Epidermal melanocyte (primary cell): Measurements from ENCODE around the gene NEDD9.

Experiments
- DNase-seq: peaks from one replicate; pipeline ENCODE4 v3.0.0; 2011; ENCODE audit warnings: low spot score; ENCODE audit not compliant: insufficient read length

The NEDD9 gene

DNA sequence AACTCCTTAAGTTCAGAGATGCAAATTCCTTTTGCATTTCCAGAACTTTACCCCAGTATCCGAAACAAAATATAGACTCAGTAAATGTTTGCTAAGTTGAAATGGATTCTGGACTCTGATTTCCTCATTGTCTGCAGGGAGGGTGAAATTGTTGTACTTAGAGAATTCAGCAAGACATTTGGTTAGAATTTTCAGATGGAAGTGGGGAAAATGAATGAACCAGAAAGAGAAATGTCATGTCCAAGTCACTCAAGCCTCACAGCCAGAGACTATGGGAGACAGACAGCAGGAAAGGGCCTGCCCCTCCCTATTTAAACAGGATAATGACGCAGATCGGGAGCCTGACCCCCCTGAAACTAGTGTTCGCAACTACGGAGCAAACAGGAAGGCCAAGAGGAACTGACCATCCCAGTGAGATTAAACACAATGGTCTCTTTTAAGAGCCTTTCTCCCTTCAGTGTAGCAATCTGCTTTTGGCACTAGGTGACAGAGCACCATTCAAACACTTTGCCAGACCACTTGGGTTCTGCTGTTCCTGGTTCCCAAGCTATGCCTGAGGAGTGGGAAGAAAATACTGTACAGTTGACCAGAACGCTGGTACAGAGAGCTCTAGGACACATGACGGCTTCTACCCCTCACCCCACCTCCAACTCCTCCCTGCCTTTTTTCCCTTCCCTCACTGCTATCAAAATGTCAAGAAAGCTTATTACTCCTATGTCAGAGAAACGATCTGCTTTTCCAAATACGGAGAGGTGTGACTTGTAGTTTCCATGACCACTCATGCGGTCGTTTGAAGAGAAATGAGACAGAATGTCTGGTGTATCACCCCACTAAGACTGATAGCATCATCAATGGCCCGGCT is 13.7 kb downstream of the NEDD9 start:
- DNase-seq, result peak; percentile 65

DNA sequence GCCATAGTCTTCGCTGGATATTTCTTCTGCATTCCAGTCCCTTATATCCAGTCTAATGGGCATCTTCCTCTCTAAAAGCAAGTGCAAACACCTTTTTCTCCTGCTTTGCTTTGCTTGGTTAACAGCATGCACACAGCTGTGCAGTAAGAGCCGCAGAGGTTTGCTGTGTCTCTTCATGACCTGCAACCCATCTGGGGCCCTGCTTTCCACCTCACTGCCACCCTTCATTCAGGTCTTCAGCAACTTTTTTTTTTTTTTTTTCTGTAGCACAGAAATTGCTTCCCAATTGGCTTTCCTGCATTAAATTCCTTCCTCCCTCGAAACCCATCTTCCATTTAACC is 14.4 kb downstream of the NEDD9 start:
- no peak for DNase-seq

DNA sequence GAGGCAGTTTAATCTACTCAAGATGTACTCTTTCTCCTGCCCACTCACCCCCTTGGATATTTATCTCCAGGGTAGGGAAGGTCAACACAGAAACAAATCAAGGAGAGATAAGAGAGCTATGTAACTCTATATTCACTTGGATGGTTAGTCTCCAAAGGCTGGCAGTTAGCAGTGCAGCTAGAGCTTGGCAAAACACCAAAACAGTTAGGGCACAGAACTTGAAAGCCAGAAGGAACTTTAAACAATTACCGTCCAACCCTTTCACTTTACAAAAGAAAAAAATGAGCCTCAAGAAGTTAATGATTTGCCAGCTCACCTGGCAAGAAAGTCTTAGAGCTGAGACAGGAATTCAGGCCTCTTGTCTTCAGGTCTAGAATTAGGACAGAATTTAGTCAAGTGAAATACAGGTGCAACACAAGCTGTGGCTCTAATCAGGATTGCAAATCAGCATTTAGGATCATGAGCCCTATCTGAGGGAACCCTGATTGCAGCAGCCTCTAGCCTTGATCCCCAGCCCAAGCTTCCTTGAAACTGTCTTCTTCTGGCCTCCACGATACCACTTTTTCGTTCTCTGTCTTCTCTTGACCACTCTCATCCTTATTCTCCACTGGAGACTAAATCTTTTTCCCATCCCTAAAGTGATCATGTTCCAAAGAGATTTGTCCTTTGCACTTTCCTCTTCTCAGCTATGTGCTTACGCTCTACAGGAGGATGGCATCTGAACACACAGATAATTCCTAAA is 14.9 kb downstream of the NEDD9 start:
- DNase-seq, result no peak

DNA sequence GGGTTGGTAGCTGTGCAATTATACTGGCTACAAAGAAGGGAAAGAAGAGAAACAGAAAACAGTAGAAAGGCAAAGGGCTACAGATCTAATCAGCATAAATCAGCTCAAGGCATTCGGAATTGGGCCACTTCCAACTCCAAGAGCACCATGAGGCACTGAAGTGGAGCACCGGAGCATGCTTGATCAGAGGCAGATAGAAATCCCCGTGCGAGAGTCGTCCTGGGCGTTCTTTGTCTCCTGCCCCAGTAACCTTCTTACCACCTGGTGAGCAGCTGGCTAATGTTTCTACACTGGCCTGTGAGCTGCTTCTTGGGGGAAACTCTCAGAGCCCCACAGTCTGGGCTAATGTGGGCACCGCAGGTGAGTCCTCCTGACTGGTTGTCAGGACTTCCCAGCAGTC is 16.7 kb downstream of the NEDD9 start:
- no peak for DNase-seq

DNA sequence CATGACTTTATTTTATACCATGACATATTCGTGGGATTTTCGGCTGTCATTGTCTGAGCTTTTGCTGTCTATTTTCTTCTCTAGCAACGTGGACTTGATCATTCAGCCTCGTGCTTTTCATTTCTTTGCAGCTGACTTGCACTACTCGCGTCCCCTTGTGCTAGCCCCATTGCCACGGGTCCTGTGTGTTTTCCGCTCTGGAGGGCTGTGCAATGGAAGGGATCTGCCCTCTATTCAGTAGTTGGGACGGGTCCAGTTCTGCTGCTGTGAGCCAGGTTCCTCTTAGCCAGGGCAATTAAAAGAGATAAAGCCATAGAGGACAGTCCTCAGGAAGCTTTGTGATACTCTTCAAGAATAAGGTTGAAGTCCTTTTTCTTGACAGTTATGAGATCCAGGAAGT is 17.6 kb downstream of the NEDD9 start:
- DNase-seq, result no peak

DNA sequence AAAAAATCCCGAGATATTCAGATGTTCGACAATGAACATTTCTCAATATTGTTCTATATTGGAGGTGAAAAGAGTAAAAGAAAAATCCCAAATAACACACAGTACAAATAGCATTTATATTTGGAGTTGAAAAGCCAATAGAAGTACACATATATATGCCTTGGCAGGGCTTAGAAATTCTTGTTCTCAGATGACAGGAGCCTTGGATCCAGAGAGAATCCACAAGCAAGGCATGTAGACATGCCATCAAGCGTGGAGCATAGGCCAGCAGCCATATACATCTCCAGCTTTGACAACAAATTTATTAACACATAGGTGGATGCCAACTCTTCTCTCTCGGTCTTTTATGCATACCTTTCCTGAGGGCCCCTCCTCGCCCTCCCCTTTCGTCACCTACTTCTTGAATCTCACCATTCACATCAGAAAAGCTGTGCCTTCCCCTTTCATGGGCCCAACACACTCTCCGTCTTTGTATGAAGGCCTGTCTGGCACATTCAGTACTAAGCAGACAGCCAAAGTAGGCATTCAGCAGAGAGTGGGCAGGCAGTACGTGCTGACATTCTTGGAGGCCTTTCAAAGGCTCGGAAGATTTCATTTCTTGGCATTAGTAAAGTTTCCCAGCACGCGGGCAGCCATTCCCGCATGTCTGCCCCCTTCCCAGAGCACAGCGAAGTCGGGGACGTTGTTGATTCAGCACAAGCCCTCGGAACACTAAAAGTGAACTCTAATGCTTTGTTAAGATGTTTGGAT is 18.2 kb downstream of the NEDD9 start:
- no peak for DNase-seq

DNA sequence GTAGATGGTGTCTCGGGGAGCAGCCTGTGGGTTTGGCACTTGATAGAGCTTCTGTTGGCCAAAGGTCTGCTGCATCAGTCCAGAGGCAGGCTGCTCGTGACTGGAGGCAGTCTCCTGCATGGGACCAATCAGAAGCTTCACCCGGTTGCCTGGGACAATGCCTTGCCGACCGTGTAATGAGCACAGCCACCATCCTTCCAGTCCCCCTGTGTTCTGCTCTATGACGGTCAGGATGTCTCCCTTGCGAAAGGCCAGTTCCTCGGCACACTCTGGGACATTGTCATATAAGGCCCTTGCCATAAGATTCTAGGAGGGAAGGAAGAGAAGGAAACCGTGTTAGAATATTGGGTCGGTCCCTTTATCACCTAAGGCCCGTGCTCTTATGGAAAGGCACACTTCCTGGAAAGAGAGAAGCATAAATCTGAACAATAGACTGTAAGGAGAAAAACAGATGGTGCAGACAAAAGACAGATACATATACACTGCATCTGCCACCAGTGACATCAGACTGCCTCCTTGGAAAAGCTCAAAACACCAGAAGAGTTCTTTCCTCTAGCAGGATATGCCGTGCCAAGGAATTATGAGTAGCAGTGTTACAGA is 18.9 kb downstream of the NEDD9 start:
- DNase-seq, result no peak

DNA sequence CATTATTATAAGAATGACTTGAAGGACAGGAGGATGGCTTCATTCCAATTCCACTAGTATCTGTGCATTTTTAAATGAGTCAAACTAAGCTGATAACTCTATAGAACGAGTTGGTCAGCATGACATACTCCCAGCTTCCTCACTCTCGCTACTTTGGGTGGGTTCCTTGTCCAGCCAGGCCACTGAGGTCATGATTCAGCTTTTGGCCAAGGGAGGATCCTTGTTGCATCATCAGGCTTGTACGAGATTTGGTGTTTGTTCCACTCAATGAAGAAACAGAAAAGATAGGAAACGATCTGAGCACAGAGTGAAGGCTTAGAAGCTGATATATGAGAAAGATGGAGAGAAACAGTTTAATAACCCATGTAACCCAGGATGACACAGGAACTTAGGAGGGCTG is 19.8 kb downstream of the NEDD9 start:
- DNase-seq, result no peak

DNA sequence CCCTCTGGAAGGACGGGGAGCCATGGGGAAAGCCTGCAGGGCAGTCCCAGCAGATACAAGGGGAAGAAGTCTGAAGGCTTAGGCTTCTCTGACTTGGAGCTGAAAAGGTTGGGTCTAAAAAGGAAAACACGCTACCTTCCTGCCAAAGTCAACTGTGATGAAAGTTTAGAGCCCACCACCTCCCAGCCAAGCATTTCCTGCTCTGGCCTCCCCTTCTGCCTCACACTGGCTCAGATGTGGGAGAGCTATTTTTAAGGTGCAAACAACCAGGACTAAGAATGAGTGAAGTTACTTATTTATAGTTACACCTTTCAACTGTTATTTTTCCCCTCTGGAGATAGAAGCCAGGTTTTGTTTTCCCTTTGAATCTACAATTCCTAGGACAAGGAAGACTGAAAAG is 21.2 kb downstream of the NEDD9 start:
- DNase-seq, result no peak

DNA sequence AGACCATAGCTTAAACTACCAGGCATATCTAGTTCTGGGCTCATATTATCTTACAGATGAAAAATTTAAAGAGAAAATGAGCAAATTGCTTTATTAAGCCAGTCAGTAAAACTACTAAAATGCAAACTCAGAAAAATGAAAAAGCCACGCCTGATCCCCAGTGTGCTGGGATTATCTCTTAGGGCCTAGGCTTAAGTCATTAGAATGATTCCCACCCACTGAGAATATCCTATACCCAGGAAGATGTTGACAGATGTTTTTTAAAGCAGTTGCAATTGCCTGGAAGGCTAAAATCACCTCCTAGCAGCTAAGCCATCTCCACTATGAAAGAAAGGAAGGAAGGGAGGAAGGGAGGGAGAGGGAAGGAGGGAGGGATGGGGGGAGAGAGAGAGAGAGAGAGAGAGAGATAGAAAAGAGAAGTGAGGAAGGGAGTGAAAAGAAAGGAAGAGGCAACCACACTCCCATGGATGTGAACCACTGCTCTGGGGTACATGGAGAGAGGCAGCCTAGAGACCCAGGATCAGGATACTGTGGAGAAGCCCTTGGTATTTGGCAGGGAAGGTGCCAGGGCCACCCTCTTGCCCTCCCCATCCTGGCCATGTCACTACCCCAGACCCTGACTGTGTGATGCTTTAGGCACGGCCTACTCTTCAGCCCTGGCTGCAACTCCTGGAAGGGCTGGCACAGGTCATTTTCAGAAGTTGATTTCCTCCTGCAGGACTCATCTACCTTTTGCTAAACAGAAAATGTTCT is 21.9 kb downstream of the NEDD9 start:
- DNase-seq, result no peak

DNA sequence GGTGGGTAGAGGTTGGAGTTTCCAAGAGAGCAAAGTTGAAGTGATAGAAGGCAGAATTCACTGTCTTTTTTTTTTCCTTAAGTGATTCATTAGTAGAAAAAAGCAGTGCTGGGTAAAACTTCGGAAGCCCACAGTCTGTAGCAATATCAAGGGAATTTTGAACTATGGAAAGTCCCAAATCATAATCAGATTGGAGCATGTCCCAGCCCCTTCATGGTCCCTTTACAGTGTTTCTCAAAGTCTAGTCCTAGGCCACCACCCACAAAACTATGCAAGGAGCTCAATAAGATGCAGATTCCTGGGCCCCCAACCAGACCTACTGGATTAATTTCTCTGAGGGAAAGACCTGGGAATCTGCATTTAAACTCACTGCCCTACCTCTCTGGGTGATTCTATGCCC is 22.6 kb downstream of the NEDD9 start:
- no peak for DNase-seq

DNA sequence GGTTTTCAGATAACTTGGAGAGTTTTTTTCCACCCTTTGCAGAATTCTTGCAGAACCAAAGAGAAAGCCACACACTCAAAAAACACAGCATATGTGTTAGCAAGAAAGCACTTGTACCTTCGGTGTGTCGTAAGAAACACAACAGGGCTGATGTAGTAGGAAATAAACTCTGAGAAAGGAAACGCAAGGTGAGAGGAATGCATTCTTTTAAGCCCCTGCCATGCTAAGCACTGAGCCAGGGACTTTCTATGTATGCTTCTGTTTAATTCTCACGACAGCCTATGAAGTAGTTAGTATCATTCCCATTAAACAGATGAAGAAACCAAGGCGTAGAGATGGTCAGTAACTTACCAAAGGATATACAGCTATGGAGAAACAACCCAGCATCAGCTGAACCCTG is 23.1 kb downstream of the NEDD9 start:
- no peak for DNase-seq

DNA sequence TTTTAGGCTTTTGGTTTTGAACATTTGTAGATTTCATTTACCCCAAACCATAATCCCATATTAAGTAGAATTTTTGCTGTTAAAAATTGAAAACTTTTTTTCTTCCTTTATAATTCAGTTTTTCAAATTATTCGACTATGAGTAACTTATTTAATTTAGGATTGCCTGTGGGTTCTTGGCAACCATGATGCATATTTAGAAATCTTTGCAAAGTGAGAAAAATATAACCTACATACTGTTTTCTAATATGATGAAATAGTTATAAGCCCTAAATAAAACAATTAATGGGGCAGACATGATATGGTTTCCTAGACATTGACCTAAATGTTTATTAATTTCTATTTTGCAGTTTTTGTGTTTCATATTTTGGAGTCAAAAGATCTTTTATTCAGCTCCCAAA is 23.6 kb downstream of the NEDD9 start:
- DNase-seq, result no peak

DNA sequence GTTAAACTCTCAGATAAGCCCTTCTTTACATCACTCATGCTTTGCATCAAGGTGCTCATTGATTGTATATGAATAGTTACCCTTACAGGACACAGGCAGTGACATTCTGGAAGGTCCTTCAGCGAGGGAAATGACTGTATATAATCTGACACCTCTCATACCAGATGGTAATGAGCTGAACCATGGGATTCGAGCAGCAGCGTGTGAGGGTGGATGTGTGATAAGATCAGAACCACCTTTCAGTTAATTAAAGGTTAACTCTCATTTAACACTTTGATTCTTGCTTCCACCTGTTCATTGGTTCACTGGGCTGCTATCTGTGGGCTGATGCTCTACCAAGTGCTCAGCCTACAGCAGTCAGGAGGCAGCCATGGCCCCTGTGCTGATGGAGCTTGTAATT is 24.2 kb downstream of the NEDD9 start:
- DNase-seq, result no peak

DNA sequence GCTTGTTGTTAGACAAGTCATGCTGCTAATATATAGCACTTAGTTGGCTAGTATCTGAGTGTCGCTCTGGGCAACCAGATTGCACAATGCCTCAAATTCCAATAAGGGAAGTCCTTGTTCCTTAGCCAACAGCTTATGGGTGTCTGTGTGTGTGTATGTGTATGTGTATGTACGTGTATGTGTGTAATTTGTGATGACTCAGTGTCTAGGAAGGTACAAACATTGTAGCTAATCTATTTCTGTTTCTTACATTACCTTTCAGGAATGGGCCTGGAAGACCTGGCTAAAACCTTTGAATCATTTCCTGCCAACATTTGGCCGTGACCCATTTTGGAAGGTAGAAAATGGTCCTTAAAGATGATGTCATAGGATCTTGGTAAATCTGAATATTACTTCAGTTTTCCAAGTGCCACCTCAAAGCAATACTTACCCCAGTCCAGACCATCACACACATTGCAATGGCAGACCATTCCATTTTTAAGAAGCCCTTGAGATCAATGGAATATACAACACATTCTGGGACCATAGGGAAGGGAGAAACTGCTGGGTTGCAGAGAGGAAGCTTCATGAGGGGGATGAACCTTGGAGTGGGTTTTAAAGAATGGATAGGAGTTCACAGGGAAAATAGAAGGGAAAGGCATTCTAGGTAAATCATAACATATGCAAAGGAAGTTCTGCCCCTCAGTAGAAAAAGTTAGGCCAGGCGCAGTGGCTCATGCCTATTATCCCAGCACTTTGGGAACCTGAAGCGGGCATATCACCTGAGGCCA is 25.1 kb downstream of the NEDD9 start:
- no peak for DNase-seq

DNA sequence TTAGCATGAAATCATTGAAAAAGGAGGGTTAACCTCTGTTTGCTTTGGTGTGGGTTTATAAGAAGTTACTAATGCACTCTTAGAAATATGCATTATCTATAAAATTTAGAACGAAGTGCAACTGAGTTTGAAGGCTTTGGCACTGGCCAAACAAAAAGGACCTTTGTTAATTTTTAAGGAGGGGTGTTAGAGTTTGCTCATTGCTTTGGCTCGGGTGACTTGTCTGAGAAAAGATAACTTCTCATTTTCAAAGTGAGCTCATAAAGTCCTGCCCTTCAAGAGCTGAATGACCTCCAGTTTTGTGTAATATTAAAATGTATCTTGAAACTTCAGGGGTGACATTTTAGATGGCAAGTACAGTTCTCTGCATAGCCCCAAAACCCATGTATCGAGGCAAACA is 25.9 kb downstream of the NEDD9 start:
- no peak for DNase-seq

DNA sequence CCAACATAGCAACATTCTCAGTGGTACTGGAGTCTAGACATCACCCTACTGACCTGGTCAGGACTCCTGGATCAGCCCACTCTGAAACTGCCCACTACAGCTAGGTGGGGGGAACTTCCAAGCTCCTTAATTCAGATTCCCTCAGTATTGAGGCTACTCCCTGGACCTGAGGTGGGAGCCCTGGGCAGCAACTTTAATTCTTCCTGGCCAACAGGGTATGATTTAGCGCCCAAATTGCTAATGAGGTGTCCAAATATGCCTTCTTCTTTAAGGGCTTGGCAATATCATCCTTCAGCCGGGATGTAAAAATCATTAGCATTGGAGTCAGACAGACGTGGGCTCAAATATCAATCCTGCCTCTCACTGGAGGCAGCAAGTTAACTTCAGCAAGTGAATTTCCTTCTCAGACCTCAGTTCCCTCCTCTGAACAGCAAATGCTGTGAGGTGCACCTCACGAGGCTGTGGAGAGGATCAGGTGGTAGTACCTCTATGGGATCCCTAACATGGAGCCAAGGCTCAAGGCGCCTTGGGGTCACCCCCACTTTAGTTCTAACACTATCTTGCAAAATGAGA is 27.6 kb downstream of the NEDD9 start:
- DNase-seq, result no peak

DNA sequence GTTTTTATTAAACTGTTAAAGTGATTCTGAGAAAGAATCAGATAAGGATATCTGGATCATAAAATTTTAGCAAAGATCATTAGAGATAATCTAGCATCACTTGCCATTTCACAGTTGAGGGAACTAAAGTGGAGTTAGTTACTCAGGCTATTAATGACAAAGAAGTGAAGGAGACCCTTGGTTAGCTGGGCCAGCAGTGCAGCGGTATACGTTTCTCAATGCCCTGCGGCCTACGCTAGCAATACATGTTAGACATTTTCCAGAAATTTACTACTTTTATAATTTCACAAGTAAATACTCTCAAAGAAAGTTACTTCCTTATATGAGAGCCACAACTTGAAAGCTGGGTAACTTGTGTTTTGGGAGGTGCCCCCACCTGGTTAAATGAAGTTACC is 28.5 kb downstream of the NEDD9 start:
- no peak for DNase-seq

DNA sequence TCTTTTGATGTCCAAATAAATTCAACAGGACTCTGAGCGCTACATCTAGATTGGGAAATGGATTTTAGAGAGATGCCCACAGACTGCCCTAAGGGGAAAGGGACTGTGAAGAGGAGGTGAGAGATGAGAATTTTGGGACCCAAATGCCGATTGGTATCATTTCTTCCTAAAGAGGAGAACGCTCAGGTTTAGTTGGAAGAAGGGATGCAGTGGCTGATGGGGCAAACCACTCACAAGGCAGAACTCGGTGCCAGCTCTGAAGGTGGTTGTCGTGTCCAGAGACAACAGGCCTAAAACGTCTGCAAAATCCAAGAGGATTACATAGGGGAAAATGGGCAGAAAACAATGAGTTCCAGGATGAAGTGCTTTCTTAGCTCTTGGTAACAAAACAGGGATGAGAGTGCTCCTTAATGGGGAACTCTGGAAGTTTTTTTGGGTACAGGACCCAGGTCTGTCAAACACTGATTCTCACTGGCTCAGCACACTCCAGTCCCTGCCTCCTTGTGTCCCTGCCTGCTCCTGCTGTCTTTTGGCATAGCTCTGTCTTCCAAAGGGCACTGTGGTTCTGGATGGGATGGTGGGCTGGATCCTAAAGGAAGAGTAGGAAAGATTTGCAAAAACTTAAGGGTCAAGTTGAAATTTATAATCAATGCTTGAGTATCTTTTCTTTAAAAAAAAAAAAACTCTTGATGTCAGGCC is 29.0 kb downstream of the NEDD9 start:
- DNase-seq, result no peak
